Large intestine (tissue), 3 donors: ENCODE measurements around the gene ST6GALNAC3. TPM values are rescaled to one million over a fixed set of nuclear protein-coding genes. Genes with fewer than 3 reads are reported as not detected.

Experiments
- DNase-seq, 2 donors: peaks; one replicate each; pipeline versions ENCODE4 v3.0.0 to v3.0.0-alpha.2; 2013
- H3K27ac ChIP-seq: one replicate; pipeline ENCODE4 v1.5.1; 2013; ENCODE audit warnings: low read length
- H3K27me3 ChIP-seq: 2 replicates; pipeline ENCODE4 v1.6.1; 2013; ENCODE audit warnings: low read length; ENCODE audit not compliant: control insufficient read depth, insufficient read depth
- H3K36me3 ChIP-seq: 2 replicates; pipeline ENCODE4 v1.6.1; 2013; ENCODE audit warnings: low read length; ENCODE audit not compliant: control insufficient read depth, insufficient read depth
- H3K4me1 ChIP-seq: one replicate; pipeline ENCODE4 v1.6.1; 2013; ENCODE audit warnings: low read length; ENCODE audit not compliant: control insufficient read depth, insufficient read depth
- H3K4me3 ChIP-seq: one replicate; pipeline ENCODE4 v1.5.1; 2013; ENCODE audit warnings: low read length
- H3K9me3 ChIP-seq: one replicate; pipeline ENCODE4 v1.6.1; 2013; ENCODE audit warnings: mild to moderate bottlenecking, low read depth, low read length, moderate library complexity; ENCODE audit not compliant: control insufficient read depth
- WGBS: methylation state at CpG from one replicate; pipeline ENCODE4 v1.1.5; 2013; ENCODE audit warnings: low lambda C conversion rate; ENCODE audit not compliant: insufficient coverage; 5-methylcytosine and 5-hydroxymethylcytosine counted together
- polyA plus RNA-seq: library from polyadenylated mRNA; unstranded; fragments of 120-200 nt; gene quantifications from one replicate; pipeline ENCODE4 v1.2.1, GENCODE V29; 2013

Gene ST6GALNAC3
- polyA plus RNA-seq, 1 donor = 18.0 TPM

DNA sequence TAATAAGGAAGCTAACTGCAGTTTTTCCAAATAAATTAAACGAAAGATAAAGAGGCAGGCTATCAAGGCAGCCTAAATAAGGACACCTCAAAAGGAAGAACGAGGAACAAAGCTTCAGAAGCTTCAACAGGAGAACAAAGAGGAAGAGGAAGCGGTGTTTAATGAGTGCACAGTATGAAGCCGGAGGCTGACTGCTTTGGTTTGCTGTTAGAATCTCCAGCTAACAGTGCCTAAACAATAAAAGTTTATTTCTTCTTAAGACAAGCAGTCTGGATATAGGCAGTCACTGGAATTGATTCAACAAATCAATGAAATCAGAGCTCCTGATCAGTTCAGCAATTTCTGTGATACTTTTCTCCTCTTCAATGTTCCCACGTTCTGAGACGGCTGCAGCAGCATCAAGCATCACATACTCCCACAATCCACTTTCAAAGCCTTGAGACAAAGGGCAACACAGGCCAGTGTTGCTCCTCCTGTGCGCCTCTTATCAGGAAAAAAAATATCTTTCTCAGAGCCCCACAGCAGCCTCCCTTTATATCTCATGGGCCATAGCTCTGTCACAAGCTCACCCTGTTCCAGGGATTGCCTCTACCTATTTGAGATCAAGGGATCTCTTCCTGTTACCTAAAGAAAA, 427.2 kb downstream of the ST6GALNAC3 start:
- DNase-seq = no peak
- Histone ChIP-seq H3K4me3 (no peak overlapping the region), H3K9me3 (no peaks in the 10 kb centered on the region), H3K36me3 (no peaks in the 10 kb centered on the region), H3K27ac (no peak overlapping the region), H3K27me3 (no peaks in the 10 kb centered on the region), H3K4me1 (no peaks in the 10 kb centered on the region)
- no CpG with 5 or more reads among the region's 7 CpGs for WGBS

DNA sequence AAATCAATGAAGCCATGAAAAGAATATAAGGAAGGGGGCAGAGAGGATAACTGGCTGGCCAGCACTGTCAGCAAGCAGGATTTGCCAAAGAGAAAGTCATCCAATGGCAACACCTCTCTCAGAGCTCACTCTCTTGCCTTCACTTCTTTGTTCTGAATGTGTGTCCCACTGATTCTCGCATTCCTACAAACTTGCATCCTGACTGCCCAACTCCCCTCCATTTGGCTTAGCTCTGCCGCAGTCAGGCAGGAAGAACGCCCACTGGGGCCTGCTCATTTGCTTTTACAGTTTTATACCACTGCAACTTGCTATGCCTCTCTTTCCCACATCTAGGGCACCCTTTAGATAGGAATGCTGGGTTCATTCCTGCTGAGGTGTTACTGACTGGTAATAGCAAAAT, 428.6 kb downstream of the ST6GALNAC3 start:
- H3K4me1 ChIP-seq = no peaks in the 10 kb centered on the region
- no peaks in the 10 kb centered on the region for H3K27me3 ChIP-seq
- 100% methylated on average over 1 of the region's 3 CpGs for WGBS
- no peak overlapping the region for H3K4me3 ChIP-seq
- no peak overlapping the region for H3K27ac ChIP-seq
- H3K9me3 ChIP-seq = no peaks in the 10 kb centered on the region
- DNase-seq = no peak
- no peaks in the 10 kb centered on the region for H3K36me3 ChIP-seq

DNA sequence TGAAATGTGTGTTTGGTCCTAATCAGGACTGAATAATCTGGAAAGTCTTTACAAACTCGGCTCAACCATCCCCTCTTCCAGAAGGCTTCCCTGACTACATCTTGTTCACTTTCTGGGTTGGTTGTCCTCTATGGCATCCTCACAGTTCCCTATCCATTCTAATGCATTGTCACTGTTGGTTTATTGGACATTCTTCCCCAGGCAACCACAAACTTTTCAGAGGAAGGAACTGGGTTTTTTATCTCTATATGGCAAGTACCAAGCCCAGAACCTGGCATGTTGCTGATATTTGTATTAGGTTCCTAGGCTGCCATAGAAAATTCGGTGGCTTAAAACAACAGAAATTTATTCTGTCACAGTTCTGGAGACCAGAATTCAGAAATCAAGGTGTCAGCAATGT, 429.2 kb downstream of the ST6GALNAC3 start:
- H3K27ac ChIP-seq = no peak overlapping the region
- no peaks in the 10 kb centered on the region for H3K36me3 ChIP-seq
- H3K4me3 ChIP-seq = no peak overlapping the region
- DNase-seq = no peak
- no CpG with 5 or more reads among the region's 2 CpGs for WGBS
- no peaks in the 10 kb centered on the region for H3K4me1 ChIP-seq
- H3K9me3 ChIP-seq = no peaks in the 10 kb centered on the region
- no peaks in the 10 kb centered on the region for H3K27me3 ChIP-seq

- WGBS = 100% methylated on average over 1 of the region's 3 CpGs
These were observed 432.8 kb downstream of the ST6GALNAC3 start for GRCh38 chr1:76507376-76507775.

DNA sequence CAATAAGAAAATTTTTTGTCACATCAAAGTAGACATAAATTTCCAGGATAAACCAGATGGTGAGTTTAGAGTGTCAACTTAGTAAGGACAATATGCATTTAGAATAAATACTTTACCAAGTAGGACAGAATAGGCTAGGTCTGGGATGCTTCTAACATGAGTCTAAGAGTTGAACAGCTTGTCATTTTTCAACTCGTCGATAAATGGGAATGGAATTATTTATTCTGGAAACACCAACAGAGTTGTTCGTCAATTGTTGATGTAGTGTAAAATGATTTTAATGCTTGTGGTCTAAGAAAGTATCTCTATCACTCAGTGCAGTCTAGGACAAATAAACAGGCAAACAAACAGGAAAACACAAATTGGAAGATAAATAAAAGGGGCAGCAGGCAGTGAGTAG, 434.3 kb downstream of the ST6GALNAC3 start:
- WGBS = 100% methylated on average over 3 of the region's 3 CpGs
- no peaks in the 10 kb centered on the region for H3K9me3 ChIP-seq
- H3K4me3 ChIP-seq = no peak overlapping the region
- no peaks in the 10 kb centered on the region for H3K27me3 ChIP-seq
- no peak overlapping the region for H3K27ac ChIP-seq
- H3K36me3 ChIP-seq = no peaks in the 10 kb centered on the region
- DNase-seq = no peak
- H3K4me1 ChIP-seq = no peaks in the 10 kb centered on the region

More at GRCh38 chr1:76507376-76507775, 432.8 kb downstream of the ST6GALNAC3 start:
- H3K4me1 ChIP-seq = no peaks in the 10 kb centered on the region
- no peaks in the 10 kb centered on the region for H3K36me3 ChIP-seq
- no peaks in the 10 kb centered on the region for H3K9me3 ChIP-seq
- no peaks in the 10 kb centered on the region for H3K27me3 ChIP-seq
- H3K27ac ChIP-seq = no peak overlapping the region
- DNase-seq = no peak
- H3K4me3 ChIP-seq = no peak overlapping the region

GRCh38 chr1:76510672-76511557, 436.4 kb downstream of the ST6GALNAC3 start:
- Histone ChIP-seq H3K36me3 (no peaks in the 10 kb centered on the region), H3K9me3 (no peaks in the 10 kb centered on the region), H3K27me3 (no peaks in the 10 kb centered on the region), H3K4me1 (no peaks in the 10 kb centered on the region), H3K27ac (no peak overlapping the region), H3K4me3 (no peak overlapping the region)
- peak in 1 of 2 donors; percentile 24 for DNase-seq
- WGBS = 94% methylated on average over 2 of the region's 7 CpGs

GRCh38 chr1:76511558-76512179, 437.1 kb downstream of the ST6GALNAC3 start:
- Histone ChIP-seq H3K27ac (no peak overlapping the region), H3K27me3 (no peaks in the 10 kb centered on the region), H3K36me3 (no peaks in the 10 kb centered on the region), H3K4me1 (no peaks in the 10 kb centered on the region), H3K9me3 (no peaks in the 10 kb centered on the region), H3K4me3 (no peak overlapping the region)
- WGBS = 77% methylated on average over 3 of the region's 5 CpGs
- DNase-seq = no peak

GRCh38 chr1:76530953-76531352, 456.4 kb downstream of the ST6GALNAC3 start:
- no peak overlapping the region for H3K4me3 ChIP-seq
- 60% methylated on average over 1 of the region's 3 CpGs for WGBS
- H3K4me1 ChIP-seq = no peaks in the 10 kb centered on the region
- H3K27me3 ChIP-seq = no peaks in the 10 kb centered on the region
- no peak for DNase-seq
- H3K36me3 ChIP-seq = no peaks in the 10 kb centered on the region
- H3K9me3 ChIP-seq = no peaks in the 10 kb centered on the region
- no peak overlapping the region for H3K27ac ChIP-seq

DNA sequence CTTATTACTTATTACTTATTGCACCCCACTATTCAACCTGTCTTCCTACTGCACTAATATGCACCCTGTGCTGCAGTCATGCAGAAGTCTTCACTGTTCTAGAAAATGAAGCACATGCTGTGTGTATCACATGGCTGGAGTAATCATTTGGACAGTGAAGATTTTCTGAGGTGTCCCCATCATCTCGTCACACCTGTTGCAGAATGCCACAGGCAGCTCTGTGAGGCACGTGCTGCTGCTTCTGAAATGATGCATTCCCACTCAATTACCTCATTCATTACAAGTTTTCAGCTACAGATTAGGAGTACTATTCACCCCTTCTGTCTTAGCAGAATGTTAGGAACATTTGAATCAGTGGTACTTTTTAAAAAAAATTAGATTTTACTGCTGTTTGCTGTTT, 467.1 kb downstream of the ST6GALNAC3 start:
- Histone ChIP-seq H3K27me3 (no peaks in the 10 kb centered on the region), H3K9me3 (peaks cover 2% of the 10 kb centered on the region), H3K4me1 (peaks cover 7% of the 10 kb centered on the region), H3K27ac (no peak overlapping the region), H3K36me3 (no peaks in the 10 kb centered on the region), H3K4me3 (no peak overlapping the region)
- WGBS = no CpG with 5 or more reads among the region's 2 CpGs
- DNase-seq = no peak

GRCh38 chr1:76542359-76542758, 467.8 kb downstream of the ST6GALNAC3 start:
- DNase-seq = no peak
- Histone ChIP-seq H3K27ac (no peak overlapping the region), H3K36me3 (no peaks in the 10 kb centered on the region), H3K4me3 (no peak overlapping the region), H3K4me1 (peaks cover 14% of the 10 kb centered on the region), H3K27me3 (no peaks in the 10 kb centered on the region), H3K9me3 (peaks cover 2% of the 10 kb centered on the region)
